Body of pancreas (tissue), 4 donors: Measurements from ENCODE around the gene COQ10B.

Experiments used
- CTCF ChIP-seq, 7 experiments: fragments of 450-650 bp in 4 of 7; fragments of 200-600 bp in 3 of 7; sonication (generic) in 3 of 7; IDR thresholded peaks; one replicate each; pipeline ENCODE4 v1.5.1; 2016 to 2019; ENCODE audit warnings: antibody characterized with exemption in 7 of 7
- POLR2A ChIP-seq, 3 donors: fragments of 450-650 bp; IDR thresholded peaks; one replicate each; pipeline ENCODE4 v1.6.1; 2016; ENCODE audit warnings: antibody characterized with exemption in 3 of 3, mild to moderate bottlenecking in 2 of 3

- TF ChIP-seq CTCF (IDR thresholded peaks at IDR 0.05) (no peak), POLR2A (IDR thresholded peaks at IDR 0.05) (no peak)
Observed at GRCh38 chr2:197461057-197461456, 7.7 kb downstream of the COQ10B start.
